ENCODE measurements around the gene PNCK.
A peak's percentile ranks its signal among the peaks of the same experiment; 100 is the strongest.

Gene PNCK

GRCh38 chrX:153648358-153649177 is 25.0 kb downstream of the PNCK start:
- no peak overlapping the region for H3K4me2 ChIP-seq (ENCODE audit: low read length)
- H3K4me3 ChIP-seq (ENCODE audit: low read length) = no peak overlapping the region
- peaks cover 37% of the 10 kb centered on the region for H3K27me3 ChIP-seq (ENCODE audit: control insufficient read depth, insufficient read depth, low read length)
- no peaks in the 10 kb centered on the region for H3K9me3 ChIP-seq (replicated peaks; ENCODE audit: low read length)
- peaks cover 4% of the 10 kb centered on the region for H3K4me1 ChIP-seq (ENCODE audit: control insufficient read depth, insufficient read depth, low read length)
- no peak overlapping the region for H3K9ac ChIP-seq (ENCODE audit: low read depth, low read length)
- no peaks in the 10 kb centered on the region for H3K36me3 ChIP-seq (ENCODE audit: insufficient read depth, low read length)

DNA sequence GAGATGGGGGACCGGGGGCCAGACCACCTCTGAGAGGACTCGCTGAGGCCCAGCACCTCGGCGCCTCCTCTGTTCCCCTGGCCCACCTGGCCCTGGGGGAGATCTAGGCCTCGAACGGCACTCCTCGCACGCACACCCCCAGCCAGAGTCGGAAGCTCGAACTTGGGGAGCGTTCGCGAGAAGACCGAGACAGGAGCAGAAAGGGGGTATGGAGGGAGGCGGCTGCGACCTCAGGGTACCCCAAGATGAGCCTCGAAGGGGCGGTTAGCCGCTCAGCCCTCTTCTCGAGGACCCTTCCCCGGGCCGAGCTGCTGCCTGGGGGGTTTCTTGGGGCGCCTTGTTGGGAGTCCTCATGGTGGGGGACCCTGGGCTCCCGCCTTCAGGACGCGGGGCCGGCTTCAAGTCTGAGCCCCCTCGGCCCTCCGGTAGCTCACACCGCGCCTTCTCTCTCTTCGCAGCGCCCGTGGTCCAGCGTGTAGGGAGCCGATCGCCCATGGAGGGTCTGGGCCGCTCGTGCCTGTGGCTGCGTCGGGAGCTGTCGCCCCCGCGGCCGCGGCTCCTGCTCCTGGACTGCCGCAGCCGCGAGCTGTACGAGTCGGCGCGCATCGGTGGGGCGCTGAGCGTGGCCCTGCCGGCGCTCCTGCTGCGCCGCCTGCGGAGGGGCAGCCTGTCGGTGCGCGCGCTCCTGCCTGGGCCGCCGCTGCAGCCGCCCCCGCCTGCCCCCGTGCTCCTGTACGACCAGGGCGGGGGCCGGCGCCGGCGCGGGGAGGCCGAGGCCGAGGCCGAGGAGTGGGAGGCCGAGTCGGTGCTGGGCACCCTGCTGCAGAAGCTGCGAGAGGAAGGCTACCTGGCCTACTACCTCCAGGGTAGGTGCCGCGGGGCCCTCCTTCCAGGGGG is 25.9 kb downstream of the PNCK start:
- H3K9ac ChIP-seq (ENCODE audit: low read depth, low read length) = no peak overlapping the region
- H3K9me3 ChIP-seq (replicated peaks; ENCODE audit: low read length) = no peaks in the 10 kb centered on the region
- H3K4me3 ChIP-seq (ENCODE audit: low read length) = no peak overlapping the region
- H3K36me3 ChIP-seq (ENCODE audit: insufficient read depth, low read length) = no peaks in the 10 kb centered on the region
- H3K27me3 ChIP-seq (ENCODE audit: control insufficient read depth, insufficient read depth, low read length) = peaks cover 43% of the 10 kb centered on the region
- H3K4me2 ChIP-seq (ENCODE audit: low read length) = no peak overlapping the region
- peaks cover 5% of the 10 kb centered on the region for H3K4me1 ChIP-seq (ENCODE audit: control insufficient read depth, insufficient read depth, low read length)

- Histone ChIP-seq H3K4me1 (ENCODE audit: control insufficient read depth, insufficient read depth, low read length) (peaks cover 5% of the 10 kb centered on the region), H3K27me3 (ENCODE audit: control insufficient read depth, insufficient read depth, low read length) (peaks cover 45% of the 10 kb centered on the region), H3K4me2 (ENCODE audit: low read length) (peak within 1 kb of the TSS; percentile 44), H3K9ac (ENCODE audit: low read depth, low read length) (no peak within 1 kb of the TSS), H3K9me3 (replicated peaks; ENCODE audit: low read length) (no peaks in the 10 kb centered on the region), H3K4me3 (ENCODE audit: low read length) (no peak within 1 kb of the TSS), H3K36me3 (ENCODE audit: insufficient read depth, low read length) (no peaks in the 10 kb centered on the region)
These were observed 26.8 kb downstream of the PNCK start, which contains the start of gene DUSP9 for GRCh38 chrX:153646620-153647373. DUSP9 (plus strand) TSS chrX:153647203; CDS start chrX:153647954, 751 bp downstream.

GRCh38 chrX:153645921-153646488 is 27.6 kb downstream of the PNCK start:
- Histone ChIP-seq H3K4me1 (ENCODE audit: control insufficient read depth, insufficient read depth, low read length) (peaks cover 5% of the 10 kb centered on the region), H3K27me3 (ENCODE audit: control insufficient read depth, insufficient read depth, low read length) (peaks cover 53% of the 10 kb centered on the region), H3K9me3 (replicated peaks; ENCODE audit: low read length) (no peaks in the 10 kb centered on the region), H3K4me2 (ENCODE audit: low read length) (no peak overlapping the region), H3K4me3 (ENCODE audit: low read length) (no peak overlapping the region), H3K36me3 (ENCODE audit: insufficient read depth, low read length) (no peaks in the 10 kb centered on the region), H3K9ac (ENCODE audit: low read depth, low read length) (no peak overlapping the region)

DNA sequence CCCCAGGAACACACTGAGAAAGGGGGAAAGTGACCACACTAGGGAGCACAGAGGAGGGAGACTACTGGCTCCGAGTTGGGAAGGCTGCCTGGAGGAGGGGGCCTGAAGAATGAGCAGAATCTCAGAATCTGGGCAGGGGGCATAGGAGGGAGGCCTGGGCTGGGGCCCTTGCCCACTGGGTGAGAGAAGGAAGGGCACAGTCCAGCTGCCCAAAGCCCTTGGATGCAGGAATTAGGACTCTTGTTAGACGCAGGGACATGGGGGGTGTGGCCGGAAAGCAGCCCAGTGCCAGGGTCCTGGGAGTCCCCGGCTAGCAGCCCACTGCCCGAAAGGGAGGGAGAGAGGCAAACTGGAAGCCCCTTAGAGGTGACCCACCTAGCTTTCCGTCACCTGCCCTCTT is 28.5 kb downstream of the PNCK start:
- Histone ChIP-seq H3K36me3 (ENCODE audit: insufficient read depth, low read length) (no peaks in the 10 kb centered on the region), H3K4me1 (ENCODE audit: control insufficient read depth, insufficient read depth, low read length) (peaks cover 5% of the 10 kb centered on the region), H3K27me3 (ENCODE audit: control insufficient read depth, insufficient read depth, low read length) (peaks cover 60% of the 10 kb centered on the region), H3K9ac (ENCODE audit: low read depth, low read length) (no peak overlapping the region), H3K4me2 (ENCODE audit: low read length) (no peak overlapping the region), H3K4me3 (ENCODE audit: low read length) (no peak overlapping the region), H3K9me3 (replicated peaks; ENCODE audit: low read length) (no peaks in the 10 kb centered on the region)

DNA sequence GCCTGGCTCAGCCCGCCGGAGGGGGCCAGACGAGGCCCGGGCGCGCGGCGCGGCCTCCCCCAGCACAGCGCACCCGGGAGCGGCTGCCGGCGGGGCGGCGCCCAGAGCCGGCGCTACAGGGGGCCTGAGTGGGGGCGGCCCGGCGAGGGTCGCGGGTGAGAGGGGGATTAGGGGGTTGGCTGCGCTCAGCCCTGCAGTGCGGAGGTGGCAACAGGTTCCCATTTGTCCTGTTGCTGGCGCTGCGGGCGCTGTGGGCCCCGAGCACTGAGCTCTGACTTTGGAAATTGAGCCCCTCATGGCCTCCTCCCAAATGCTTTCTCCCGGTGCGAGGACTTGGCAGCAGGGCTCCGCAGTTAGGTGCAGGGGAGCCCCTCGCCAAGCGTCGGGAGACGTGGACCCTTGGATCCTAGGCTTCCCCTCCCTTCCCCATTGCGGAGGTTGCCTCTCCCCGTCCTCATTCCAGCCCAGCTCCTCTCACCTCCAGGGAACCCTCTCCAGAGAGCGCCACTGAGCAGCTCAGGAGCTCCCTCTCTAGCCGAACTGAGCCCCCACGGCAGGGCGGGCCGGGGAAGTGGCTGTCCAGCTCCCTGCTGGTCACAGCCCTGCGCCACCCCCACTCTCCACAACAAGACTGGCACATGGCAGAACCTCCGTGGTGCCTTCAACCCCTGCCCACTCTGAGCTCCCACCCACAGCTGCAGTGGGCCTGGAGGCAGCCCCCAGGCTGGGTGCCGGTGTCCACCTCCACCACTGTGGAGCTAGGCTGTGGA is 29.1 kb downstream of the PNCK start:
- Histone ChIP-seq H3K36me3 (ENCODE audit: insufficient read depth, low read length) (no peaks in the 10 kb centered on the region), H3K27me3 (ENCODE audit: control insufficient read depth, insufficient read depth, low read length) (peaks cover 64% of the 10 kb centered on the region)

DNA sequence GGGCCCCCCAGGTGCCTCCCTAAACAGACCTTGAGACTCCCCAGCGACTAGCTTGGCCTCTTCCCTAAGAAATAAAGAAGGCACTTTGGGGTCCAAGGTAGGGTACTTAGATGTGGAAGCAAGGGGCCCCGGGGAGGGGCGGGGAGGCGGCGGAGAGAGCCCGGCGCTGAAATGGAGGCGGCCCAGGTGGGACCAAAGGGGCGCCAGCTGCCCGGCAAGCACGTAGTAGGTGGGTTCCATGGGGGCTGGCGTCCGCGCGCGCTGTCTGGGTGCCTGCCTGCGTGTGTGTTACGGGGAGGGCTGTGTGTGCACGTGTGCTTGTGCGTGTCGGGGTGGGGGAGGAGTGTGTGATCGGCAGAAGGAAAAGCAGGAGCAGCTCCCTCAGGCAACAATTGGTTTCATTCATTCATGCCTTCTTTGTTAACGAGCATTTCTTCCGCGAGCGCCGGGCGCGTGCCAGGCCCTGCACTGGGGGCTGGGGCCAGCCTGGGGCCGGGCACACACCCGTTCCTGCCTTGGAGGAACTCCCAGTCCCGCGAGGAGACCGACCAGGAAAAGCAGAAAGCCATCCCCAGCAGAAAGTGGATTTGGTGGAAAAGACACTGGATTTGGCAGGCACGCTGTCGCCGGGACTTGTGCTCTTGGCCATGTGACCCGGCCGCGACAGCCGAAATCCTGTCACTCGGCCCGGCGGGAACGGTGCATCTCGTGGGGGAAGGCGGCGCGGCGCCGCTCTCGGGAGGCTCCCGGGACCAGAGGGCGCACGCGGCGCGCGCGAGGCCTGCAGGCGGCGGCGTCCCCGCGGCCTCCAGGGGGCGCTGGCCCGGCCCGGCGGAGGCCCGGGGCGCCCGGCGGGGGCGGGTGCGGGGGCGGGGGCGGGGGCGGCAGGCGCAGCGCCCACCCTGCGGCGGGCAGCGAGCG is 29.9 kb downstream of the PNCK start:
- H3K4me3 ChIP-seq (ENCODE audit: low read length) = peak overlapping the region; percentile 45
- no peaks in the 10 kb centered on the region for H3K9me3 ChIP-seq (replicated peaks; ENCODE audit: low read length)
- peaks cover 5% of the 10 kb centered on the region for H3K4me1 ChIP-seq (ENCODE audit: control insufficient read depth, insufficient read depth, low read length)
- H3K36me3 ChIP-seq (ENCODE audit: insufficient read depth, low read length) = no peaks in the 10 kb centered on the region
- H3K27me3 ChIP-seq (ENCODE audit: control insufficient read depth, insufficient read depth, low read length) = peaks cover 62% of the 10 kb centered on the region
- H3K9ac ChIP-seq (ENCODE audit: low read depth, low read length) = no peak overlapping the region
- peak overlapping the region; percentile 73 for H3K4me2 ChIP-seq (ENCODE audit: low read length)

More for the DNA sequence above, 29.1 kb downstream of the PNCK start:
- H3K4me3 ChIP-seq (ENCODE audit: low read length) = no peak overlapping the region
- no peak overlapping the region for H3K9ac ChIP-seq (ENCODE audit: low read depth, low read length)
- no peak overlapping the region for H3K4me2 ChIP-seq (ENCODE audit: low read length)
- no peaks in the 10 kb centered on the region for H3K9me3 ChIP-seq (replicated peaks; ENCODE audit: low read length)
- peaks cover 5% of the 10 kb centered on the region for H3K4me1 ChIP-seq (ENCODE audit: control insufficient read depth, insufficient read depth, low read length)

- H3K4me2 ChIP-seq (ENCODE audit: low read length) = no peak overlapping the region
- peaks cover 5% of the 10 kb centered on the region for H3K4me1 ChIP-seq (ENCODE audit: control insufficient read depth, insufficient read depth, low read length)
- peaks cover 57% of the 10 kb centered on the region for H3K27me3 ChIP-seq (ENCODE audit: control insufficient read depth, insufficient read depth, low read length)
- no peak overlapping the region for H3K4me3 ChIP-seq (ENCODE audit: low read length)
- H3K9ac ChIP-seq (ENCODE audit: low read depth, low read length) = no peak overlapping the region
- no peaks in the 10 kb centered on the region for H3K9me3 ChIP-seq (replicated peaks; ENCODE audit: low read length)
- no peaks in the 10 kb centered on the region for H3K36me3 ChIP-seq (ENCODE audit: insufficient read depth, low read length)
These were observed 30.8 kb downstream of the PNCK start for GRCh38 chrX:153642655-153643430.

GRCh38 chrX:153642051-153642654 is 31.5 kb downstream of the PNCK start:
- peaks cover 53% of the 10 kb centered on the region for H3K27me3 ChIP-seq (ENCODE audit: control insufficient read depth, insufficient read depth, low read length)

More at GRCh38 chrX:153642051-153642654, 31.5 kb downstream of the PNCK start:
- H3K9me3 ChIP-seq (replicated peaks; ENCODE audit: low read length) = no peaks in the 10 kb centered on the region
- H3K4me1 ChIP-seq (ENCODE audit: control insufficient read depth, insufficient read depth, low read length) = peaks cover 5% of the 10 kb centered on the region
- no peak overlapping the region for H3K4me2 ChIP-seq (ENCODE audit: low read length)
- no peak overlapping the region for H3K9ac ChIP-seq (ENCODE audit: low read depth, low read length)
- no peaks in the 10 kb centered on the region for H3K36me3 ChIP-seq (ENCODE audit: insufficient read depth, low read length)
- H3K4me3 ChIP-seq (ENCODE audit: low read length) = no peak overlapping the region

All from skeletal muscle satellite cell (primary cell).